ENCODE data around the gene LAMA3.

Gene LAMA3

GRCh38 chr18:23798824-23799223 is 109.6 kb downstream of the LAMA3 start:
- Histone ChIP-seq H3K79me2 (ENCODE audit: insufficient read depth, low read depth) (no peaks in the 10 kb centered on the region), H3K4me2 (no peak overlapping the region), H3K4me1 (ENCODE audit: low read depth, poor library complexity, severe bottlenecking) (no peaks in the 10 kb centered on the region), H3K36me3 (ENCODE audit: insufficient read depth) (no peaks in the 10 kb centered on the region), H2AFZ (ENCODE audit: low read depth) (no peak overlapping the region), H3K27me3 (ENCODE audit: insufficient read depth, low read depth) (no peaks in the 10 kb centered on the region), H3K27ac (no peak overlapping the region), H3K9ac (no peak overlapping the region), H3K4me3 (IDR thresholded peaks at IDR 0.05; ENCODE audit: insufficient read depth, low read depth, low read length) (no peak overlapping the region), H4K20me1 (ENCODE audit: insufficient read depth) (no peaks in the 10 kb centered on the region)
- no peak for TF ChIP-seq CTCF (conservative IDR thresholded peaks at IDR 0.05; ENCODE audit: low read depth, low read length)

- H2AFZ ChIP-seq (ENCODE audit: low read depth): no peak overlapping the region
- no peak for TF ChIP-seq CTCF (conservative IDR thresholded peaks at IDR 0.05; ENCODE audit: low read depth, low read length)
- no peaks in the 10 kb centered on the region for H4K20me1 ChIP-seq (ENCODE audit: insufficient read depth)
- no peaks in the 10 kb centered on the region for H3K36me3 ChIP-seq (ENCODE audit: insufficient read depth)
- no peak overlapping the region for H3K4me3 ChIP-seq (IDR thresholded peaks at IDR 0.05; ENCODE audit: insufficient read depth, low read depth, low read length)
- H3K4me1 ChIP-seq (ENCODE audit: low read depth, poor library complexity, severe bottlenecking): no peaks in the 10 kb centered on the region
- no peak overlapping the region for H3K9ac ChIP-seq
- H3K27ac ChIP-seq: no peak overlapping the region
- H3K79me2 ChIP-seq (ENCODE audit: insufficient read depth, low read depth): no peaks in the 10 kb centered on the region
- no peak overlapping the region for H3K4me2 ChIP-seq
- H3K27me3 ChIP-seq (ENCODE audit: insufficient read depth, low read depth): no peaks in the 10 kb centered on the region
Measured at GRCh38 chr18:23799540-23799939, 110.3 kb downstream of the LAMA3 start.

- H4K20me1 ChIP-seq (ENCODE audit: insufficient read depth): no peaks in the 10 kb centered on the region
- H3K79me2 ChIP-seq (ENCODE audit: insufficient read depth, low read depth): no peaks in the 10 kb centered on the region
- no peak for TF ChIP-seq CTCF (conservative IDR thresholded peaks at IDR 0.05; ENCODE audit: low read depth, low read length)
- no peak overlapping the region for H3K27ac ChIP-seq
- H3K36me3 ChIP-seq (ENCODE audit: insufficient read depth): no peaks in the 10 kb centered on the region
- no peaks in the 10 kb centered on the region for H3K4me1 ChIP-seq (ENCODE audit: low read depth, poor library complexity, severe bottlenecking)
- no peak overlapping the region for H3K4me2 ChIP-seq
- no peak overlapping the region for H3K9ac ChIP-seq
- H3K27me3 ChIP-seq (ENCODE audit: insufficient read depth, low read depth): no peaks in the 10 kb centered on the region
- H2AFZ ChIP-seq (ENCODE audit: low read depth): no peak overlapping the region
- H3K4me3 ChIP-seq (IDR thresholded peaks at IDR 0.05; ENCODE audit: insufficient read depth, low read depth, low read length): no peak overlapping the region
Measured at GRCh38 chr18:23800902-23801301, 111.6 kb downstream of the LAMA3 start.

GRCh38 chr18:23802817-23803216 is 113.6 kb downstream of the LAMA3 start:
- Histone ChIP-seq H3K9ac (no peak overlapping the region), H4K20me1 (ENCODE audit: insufficient read depth) (no peaks in the 10 kb centered on the region), H3K27me3 (ENCODE audit: insufficient read depth, low read depth) (no peaks in the 10 kb centered on the region), H3K4me2 (no peak overlapping the region), H3K4me1 (ENCODE audit: low read depth, poor library complexity, severe bottlenecking) (no peaks in the 10 kb centered on the region), H3K4me3 (IDR thresholded peaks at IDR 0.05; ENCODE audit: insufficient read depth, low read depth, low read length) (no peak overlapping the region), H2AFZ (ENCODE audit: low read depth) (no peak overlapping the region), H3K27ac (no peak overlapping the region), H3K36me3 (ENCODE audit: insufficient read depth) (no peaks in the 10 kb centered on the region), H3K79me2 (ENCODE audit: insufficient read depth, low read depth) (no peaks in the 10 kb centered on the region)
- no peak for TF ChIP-seq CTCF (conservative IDR thresholded peaks at IDR 0.05; ENCODE audit: low read depth, low read length)

- no peak for TF ChIP-seq CTCF (conservative IDR thresholded peaks at IDR 0.05; ENCODE audit: low read depth, low read length)
- Histone ChIP-seq H3K27me3 (ENCODE audit: insufficient read depth, low read depth) (no peaks in the 10 kb centered on the region), H3K79me2 (ENCODE audit: insufficient read depth, low read depth) (no peaks in the 10 kb centered on the region), H3K36me3 (ENCODE audit: insufficient read depth) (no peaks in the 10 kb centered on the region), H3K4me2 (no peak overlapping the region), H2AFZ (ENCODE audit: low read depth) (no peak overlapping the region), H3K4me1 (ENCODE audit: low read depth, poor library complexity, severe bottlenecking) (no peaks in the 10 kb centered on the region), H3K9ac (no peak overlapping the region), H3K27ac (no peak overlapping the region), H4K20me1 (ENCODE audit: insufficient read depth) (no peaks in the 10 kb centered on the region), H3K4me3 (IDR thresholded peaks at IDR 0.05; ENCODE audit: insufficient read depth, low read depth, low read length) (no peak overlapping the region)
Measured at GRCh38 chr18:23803755-23804154, 114.5 kb downstream of the LAMA3 start.

Measured in KMS-11 (cell line).